Psoas muscle (tissue), 8 donors: ENCODE results near the gene ZNHIT1. TPM values are rescaled to one million over a fixed set of nuclear protein-coding genes. Genes with fewer than 3 reads are reported as not detected.

Source experiments
- ATAC-seq, 4 donors: fragments of 200-7000 bp; cut with Tn5 transposase; one replicate each; pipeline ENCODE4 v1.9.1; 2020; ENCODE audit warnings: moderate library complexity in 3 of 4, mild to moderate bottlenecking in 2 of 4
- DNase-seq, 2 donors: peaks; one replicate each; pipeline ENCODE4 v3.0.0-alpha.2; 2020
- H3K27ac ChIP-seq: fragments of 200-600 bp; one replicate; pipeline ENCODE4 v1.8.0; 2022
- H3K27me3 ChIP-seq, 3 donors: fragments of 200-600 bp in 1 of 3; one replicate each; pipeline versions ENCODE4 v1.6.1 to v1.8.0; 2013 to 2022; ENCODE audit warnings: low read length in 2 of 3, mild to moderate bottlenecking in 2 of 3, moderate library complexity in 1 of 3; ENCODE audit not compliant: insufficient read depth in 3 of 3
- H3K36me3 ChIP-seq, 2 donors: fragments of 200-600 bp in 1 of 2; one replicate each; pipeline versions ENCODE4 v1.6.1 to v1.8.0; 2013 to 2022; ENCODE audit warnings: low read depth in 1 of 2, mild to moderate bottlenecking in 1 of 2, moderate library complexity in 1 of 2; ENCODE audit not compliant: insufficient read depth in 1 of 2
- H3K4me1 ChIP-seq: fragments of 200-600 bp; one replicate; pipeline ENCODE4 v1.8.0; 2022
- H3K4me3 ChIP-seq: fragments of 200-600 bp; one replicate; pipeline ENCODE4 v1.8.0; 2022; ENCODE audit warnings: mild to moderate bottlenecking
- H3K9me3 ChIP-seq: fragments of 200-600 bp; one replicate; pipeline ENCODE4 v1.8.0; 2022
- WGBS, 3 donors: extraction: QIAGEN DNeasy Blood & Tissue Kit; methylation state at CpG; one replicate each; pipeline versions ENCODE4 v1.1.6 to v1.1.7; 2013; 5-methylcytosine and 5-hydroxymethylcytosine counted together
- intact Hi-C, 2 donors: fragments of 100-400 bp; cut with DNase I; formaldehyde crosslinking; loops; one replicate each; pipeline versions ENCODE4 v1.11.0 to v1.14.2; 2022
- polyA plus RNA-seq, 3 donors: library from polyadenylated mRNA; stranded (reverse); fragments of 200-250 nt; gene quantifications; one replicate each; pipeline ENCODE4 v1.2.3, GENCODE V29; 2013
- total RNA-seq, 4 donors: library from RNA; stranded (reverse); fragmentation: NEBNext Ultra II Directional in 2 of 4; extraction: Animal tissue kit (Norgen Biotek cat#: 25700) in 2 of 4; gene quantifications; one replicate each; pipeline versions ENCODE4 v1.2.1 to v1.2.4, GENCODE V29; 2021 to 2023
- TF ChIP-seq, protein P1 (sequence below): fragments of 200-600 bp; IDR thresholded peaks from one replicate; pipeline ENCODE4 v1.8.0; 2022; ENCODE audit warnings: antibody characterized with exemption
- donor health status: healthy with polysubstance abuse.
- donor health status: DM: no; HTN: no; CAD: no; lungs with moderate emphysema.
- donor health status: Bipolar disorder and iron deficiency.
- donor health status: healthy.
- donor health status: DM: yes; HTN: yes; CAD: no.
- donor health status: DM: no; HTN: no; CAD: no.
- donor health status: DM: no; HTN: no; CAD: no.
- donor health status: DM: yes; HTN: yes; CAD: no.

Gene ZNHIT1
- total and polyA plus RNA-seq, 7 donors: 40.8 to 89.5 (median 58.1) TPM

DNA sequence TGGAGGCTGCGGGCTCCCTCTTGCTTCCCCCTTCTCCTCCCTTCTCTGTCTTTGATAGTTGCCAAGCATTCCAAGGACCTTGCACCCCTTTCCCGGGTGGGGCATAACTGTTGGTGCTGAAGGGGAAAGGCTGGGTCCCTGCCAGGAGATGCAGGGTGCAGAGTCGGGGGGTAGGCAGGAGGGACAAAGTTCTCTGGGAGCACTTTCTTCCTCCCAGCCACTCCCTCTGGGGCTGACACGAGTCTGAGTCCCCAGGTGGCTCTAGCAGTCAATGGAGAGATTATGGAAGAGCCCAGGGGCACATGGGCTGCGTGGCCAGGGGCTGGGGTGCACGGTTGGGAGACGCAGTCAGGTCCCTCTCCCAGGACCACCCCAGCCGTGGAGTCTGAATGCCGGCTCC is 17.6 kb downstream of the ZNHIT1 start:
- Histone ChIP-seq H3K36me3 (peaks cover 0 to 30% of the 10 kb centered on the region in 2 donors), H3K9me3 (no peaks in the 10 kb centered on the region), H3K27me3 (no peaks in the 10 kb centered on the region), H3K4me1 (peaks cover 6% of the 10 kb centered on the region), H3K27ac (no peak overlapping the region), H3K4me3 (no peak overlapping the region)
- TF ChIP-seq, protein P1, sequence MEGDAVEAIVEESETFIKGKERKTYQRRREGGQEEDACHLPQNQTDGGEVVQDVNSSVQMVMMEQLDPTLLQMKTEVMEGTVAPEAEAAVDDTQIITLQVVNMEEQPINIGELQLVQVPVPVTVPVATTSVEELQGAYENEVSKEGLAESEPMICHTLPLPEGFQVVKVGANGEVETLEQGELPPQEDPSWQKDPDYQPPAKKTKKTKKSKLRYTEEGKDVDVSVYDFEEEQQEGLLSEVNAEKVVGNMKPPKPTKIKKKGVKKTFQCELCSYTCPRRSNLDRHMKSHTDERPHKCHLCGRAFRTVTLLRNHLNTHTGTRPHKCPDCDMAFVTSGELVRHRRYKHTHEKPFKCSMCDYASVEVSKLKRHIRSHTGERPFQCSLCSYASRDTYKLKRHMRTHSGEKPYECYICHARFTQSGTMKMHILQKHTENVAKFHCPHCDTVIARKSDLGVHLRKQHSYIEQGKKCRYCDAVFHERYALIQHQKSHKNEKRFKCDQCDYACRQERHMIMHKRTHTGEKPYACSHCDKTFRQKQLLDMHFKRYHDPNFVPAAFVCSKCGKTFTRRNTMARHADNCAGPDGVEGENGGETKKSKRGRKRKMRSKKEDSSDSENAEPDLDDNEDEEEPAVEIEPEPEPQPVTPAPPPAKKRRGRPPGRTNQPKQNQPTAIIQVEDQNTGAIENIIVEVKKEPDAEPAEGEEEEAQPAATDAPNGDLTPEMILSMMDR: no peak
- ATAC-seq (no peak), DNase-seq (no peak)
- intact Hi-C loops: no loop called here
- 74 to 82% (median 79%) methylated on average over 9 of the region's 9 CpGs for WGBS, 3 donors

DNA sequence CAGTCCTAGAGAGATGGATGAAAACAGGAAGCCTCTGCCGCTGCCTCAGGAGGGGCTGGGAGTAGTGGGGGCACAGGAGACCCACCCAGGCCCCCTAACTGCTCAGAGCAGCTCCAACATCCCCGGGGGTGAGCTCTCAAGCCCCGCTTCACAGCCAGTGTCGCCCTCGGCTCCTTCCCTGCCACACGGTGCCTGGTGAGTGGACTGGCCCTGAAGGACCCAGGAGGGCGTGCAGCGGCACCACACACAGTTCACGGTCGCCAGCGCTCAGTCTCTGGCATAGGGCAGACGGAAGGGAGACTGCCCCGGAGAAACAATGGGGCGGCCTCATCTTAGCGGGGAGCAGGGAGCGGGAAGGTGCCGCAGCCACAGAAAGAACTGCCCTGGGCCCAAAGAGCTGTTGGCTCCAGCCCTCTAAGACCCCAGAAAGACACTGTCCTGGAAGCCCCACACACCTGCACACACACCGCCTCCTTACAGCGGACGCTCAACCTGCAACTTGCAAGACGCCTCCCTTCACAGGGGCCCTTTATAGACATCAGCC is 18.4 kb downstream of the ZNHIT1 start:
- intact Hi-C loops: no loop called here
- ATAC-seq (no peak), DNase-seq (no peak)
- no peaks in the 10 kb centered on the region for H3K9me3 ChIP-seq
- H3K4me1 ChIP-seq: peaks cover 13% of the 10 kb centered on the region
- H3K36me3 ChIP-seq: peaks cover 3 to 37% of the 10 kb centered on the region in 2 donors
- WGBS, 3 donors: 87 to 91% (median 91%) methylated on average over 21 of the region's 21 CpGs
- TF ChIP-seq, protein P1: no peak
- no peaks in the 10 kb centered on the region for H3K27me3 ChIP-seq
- H3K4me3 ChIP-seq: no peak overlapping the region
- H3K27ac ChIP-seq: no peak overlapping the region

DNA sequence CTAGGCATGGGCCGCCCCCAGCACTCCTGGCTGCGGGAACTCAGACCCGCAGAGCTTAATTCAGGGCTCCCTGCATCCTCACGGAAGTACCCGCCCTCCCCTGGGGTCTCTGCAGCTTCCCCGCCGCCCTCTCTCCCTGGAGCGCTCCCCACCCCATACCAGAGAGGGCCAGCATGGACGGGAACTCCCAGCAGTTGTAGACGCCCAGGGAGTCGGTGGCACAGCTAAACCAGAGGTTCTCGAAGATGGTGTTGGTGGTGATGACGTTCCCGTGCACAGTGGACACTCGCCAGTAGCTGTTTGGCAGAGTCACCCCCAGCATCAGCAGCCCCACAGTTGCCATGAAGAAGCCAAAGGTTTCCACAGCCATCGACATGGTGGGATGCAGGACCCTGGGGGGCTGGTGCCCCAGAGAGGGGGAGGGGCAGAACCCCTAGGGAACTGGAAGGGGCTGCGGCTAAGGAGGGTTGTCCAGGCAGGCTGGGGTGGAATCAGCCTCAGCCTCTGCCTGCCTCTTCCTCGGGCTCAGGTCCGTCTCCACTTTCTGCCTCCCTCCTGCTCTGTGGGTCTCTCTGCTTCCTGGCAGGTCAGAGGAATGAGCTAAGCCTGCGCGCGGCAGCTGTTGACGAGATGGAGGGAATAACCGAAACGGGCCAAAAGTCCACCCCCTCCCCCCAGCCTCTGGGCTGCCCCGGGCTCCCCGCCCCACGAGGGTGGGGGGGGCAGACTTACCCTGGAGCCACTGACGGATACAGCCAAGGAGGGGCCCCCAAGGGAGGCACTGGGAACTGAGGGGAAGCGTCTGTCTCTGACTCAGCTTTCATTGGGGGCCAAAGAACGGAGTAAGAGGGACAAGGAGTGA is 19.5 kb downstream of the ZNHIT1 start, which contains the start of gene CLDN15:
TSS of gene CLDN15 (minus strand) at position 597 of the 862 bp plus-strand sequence. CDS start at position 376, 221 bp downstream.
- peak within 1 kb of the TSS; percentile 28 for H3K4me3 ChIP-seq
- no peaks in the 10 kb centered on the region for H3K27me3 ChIP-seq
- ATAC-seq (peak; percentile 23 to 68 (median 60)), DNase-seq (peak; percentile 89 to 91)
- peak within 1 kb of the TSS; percentile 58 for H3K27ac ChIP-seq
- TF ChIP-seq, protein P1: no peak
- H3K36me3 ChIP-seq: peaks cover 3 to 37% of the 10 kb centered on the region in 2 donors
- peaks cover 24% of the 10 kb centered on the region for H3K4me1 ChIP-seq
- intact Hi-C loops: loop anchor here in 1 of 2 donors (2.0 kb wide), 1 partner anchor 15 kb away; no protein-coding TSS in a partner anchor
- no peaks in the 10 kb centered on the region for H3K9me3 ChIP-seq
- WGBS, 3 donors: 27 to 41% (median 39%) methylated on average over 31 of the region's 31 CpGs

DNA sequence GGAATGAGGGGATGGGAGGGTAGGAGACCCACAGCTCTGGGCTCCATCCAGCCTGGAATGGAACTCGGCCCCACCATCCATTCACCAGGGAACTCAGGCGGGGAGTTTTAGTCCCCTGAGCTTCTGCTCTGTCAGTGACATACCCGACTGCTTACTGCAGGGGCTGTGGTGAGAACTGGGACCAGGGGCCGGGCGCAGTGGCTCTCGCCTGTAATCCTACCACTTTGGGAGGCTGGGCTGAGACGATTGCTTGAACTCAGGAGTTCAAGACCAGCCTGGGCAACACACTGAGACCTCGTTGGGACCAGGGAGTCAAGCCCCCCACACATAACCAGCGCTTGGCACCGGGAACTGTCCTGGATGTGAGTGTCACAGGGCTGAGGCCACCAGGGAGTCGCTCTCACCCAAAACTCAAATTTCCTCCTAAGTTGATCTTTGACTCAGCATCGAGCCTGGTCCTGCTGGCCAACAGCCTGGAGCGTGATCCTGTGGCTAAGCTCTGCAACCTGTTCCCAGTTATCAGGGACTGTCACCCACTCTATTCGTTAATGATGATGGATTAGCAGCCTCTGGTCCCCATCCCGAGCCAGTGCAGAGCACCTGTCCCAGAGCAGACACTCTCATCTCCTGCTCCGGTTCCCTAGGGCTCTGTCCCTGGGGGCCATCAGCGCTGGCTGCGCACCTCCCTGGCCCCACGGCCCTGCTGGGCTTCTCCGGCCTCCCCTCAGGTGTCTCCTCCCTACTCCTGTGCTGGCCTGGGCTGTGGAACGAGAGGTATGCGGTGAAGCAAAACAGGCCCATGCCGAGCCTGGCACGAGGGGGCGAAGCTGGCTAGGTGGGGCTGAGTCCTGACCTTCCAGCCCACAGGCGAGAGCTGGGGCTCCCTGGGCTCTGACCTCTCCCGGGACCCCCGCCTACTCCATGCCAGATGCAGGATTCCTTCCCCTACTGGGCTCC is 20.5 kb downstream of the ZNHIT1 start:
- WGBS, 3 donors: 37 to 52% (median 40%) methylated on average over 26 to 28 of the region's 28 CpGs
- H3K27me3 ChIP-seq: no peaks in the 10 kb centered on the region
- TF ChIP-seq, protein P1: no peak
- peaks cover 3 to 39% of the 10 kb centered on the region in 2 donors for H3K36me3 ChIP-seq
- no peak overlapping the region for H3K4me3 ChIP-seq
- DNase-seq (no peak), ATAC-seq (peak in 3 of 4 donors; percentile 7 to 63 (median 40))
- no peaks in the 10 kb centered on the region for H3K9me3 ChIP-seq
- intact Hi-C loops: loop anchor here in 1 of 2 donors (2.0 kb wide), 1 partner anchor 16 kb away; no protein-coding TSS in a partner anchor
- peak overlapping the region; percentile 58 for H3K27ac ChIP-seq
- peaks cover 35% of the 10 kb centered on the region for H3K4me1 ChIP-seq
